ENCODE measurements around the gene SARDH. TPM values are rescaled to one million over a fixed set of nuclear protein-coding genes. Genes with fewer than 3 reads are reported as not detected.

Gene SARDH
- total and polyA plus RNA-seq, 2 donors (not counting 3 experiments of a cell fraction or from before 2014, with no cell fraction given), result 0.19 to 0.44 TPM

GRCh38 chr9:133715295-133715865 lies 22.8 kb downstream of the SARDH start:
- H3K4me2 ChIP-seq (ENCODE audit: insufficient read depth, low read length), result no peak overlapping the region
- dilution Hi-C loops (cut with MboI; ENCODE audit: extremely low pct_ligation_motif_present, low sequenced_read_pairs) (no loop called here), intact Hi-C loops (cut with micrococcal nuclease) (no loop called here)
- H3K4me3 ChIP-seq (replicated peaks in 1 of 3; ENCODE audit: insufficient read depth in 1 of 3, low read depth in 1 of 3, low read length in 3 of 3), result no peak overlapping the region
- no peak overlapping the region for H3K27ac ChIP-seq (ENCODE audit: insufficient read depth, low read depth, low read length)
- H3K27me3 ChIP-seq (ENCODE audit: control insufficient read depth in 2 of 2, insufficient read depth in 2 of 2, low read length in 2 of 2), result no peaks in the 10 kb centered on the region
- ChIA-PET POLR2A (no interaction called here), CTCF (interaction anchor here (2.1 kb wide), 1 partner anchor 27 kb away, joined by 7 read pairs; no protein-coding TSS in a partner anchor)
- H3K36me3 ChIP-seq (ENCODE audit: control insufficient read depth in 2 of 2, extremely low read depth in 1 of 2, insufficient read depth in 2 of 2, low read length in 2 of 2), result no peaks in the 10 kb centered on the region
- no peaks in the 10 kb centered on the region for H4K20me1 ChIP-seq (replicated peaks; ENCODE audit: control insufficient read depth, extremely low read depth, insufficient read depth, low read length)
- no peaks in the 10 kb centered on the region for H3K9me1 ChIP-seq (replicated peaks; ENCODE audit: control insufficient read depth, extremely low read depth, insufficient read depth, low read length)
- no TSS peak for BruUV-seq (replicated peaks)
- TF ChIP-seq GATA2 (IDR thresholded peaks at IDR 0.05; ENCODE audit: insufficient read depth, insufficient read length, low read depth, low read length), result no peak
- TF ChIP-seq POLR2AphosphoS5 (IDR thresholded peaks at IDR 0.05; ENCODE audit: insufficient read depth, low read depth, low read length), result no peak
- no peak for TF ChIP-seq POLR2A (IDR thresholded peaks at IDR 0.05; ENCODE audit: low read depth, low read length)
- no peak for TF ChIP-seq JUN (IDR thresholded peaks at IDR 0.05; ENCODE audit: borderline replicate concordance, insufficient read depth, insufficient read length, low read depth)
- TF ChIP-seq MYC (IDR thresholded peaks at IDR 0.05; ENCODE audit: low read depth, low read length), result no peak
- no peak for TF ChIP-seq CTCF (IDR thresholded peaks at IDR 0.05; ENCODE audit: extremely low read depth in 1 of 2, insufficient read depth in 1 of 2, low read depth in 1 of 2, low read length in 2 of 2)
- TF ChIP-seq EZH2 (IDR thresholded peaks at IDR 0.05; ENCODE audit: borderline replicate concordance, low read depth, low read length, severe bottlenecking), result no peak
- no peak for TF ChIP-seq MAX (IDR thresholded peaks at IDR 0.05; ENCODE audit: insufficient read depth, insufficient read length)
- TF ChIP-seq FOS (IDR thresholded peaks at IDR 0.05; ENCODE audit: borderline replicate concordance, insufficient read depth, low read length), result no peak
- H3K4me1 ChIP-seq (ENCODE audit: control insufficient read depth, extremely low read depth, insufficient read depth, low read length), result no peaks in the 10 kb centered on the region
- no peak for DNase-seq (ENCODE audit: low read depth, low spot score)
- no peaks in the 10 kb centered on the region for H3K79me2 ChIP-seq (ENCODE audit: control insufficient read depth, insufficient read depth, low read length)
- H2AFZ ChIP-seq (ENCODE audit: low read depth, low read length), result no peak overlapping the region
- H3K9me3 ChIP-seq (replicated peaks; ENCODE audit: control insufficient read depth, insufficient read depth, low read length), result no peaks in the 10 kb centered on the region
- FAIRE-seq, result no peak
- H3K9ac ChIP-seq (replicated peaks; ENCODE audit: extremely low read depth, insufficient read depth, low read length), result no peak overlapping the region
